ENCODE data around the gene CBX7.

- TF ChIP-seq FOXP2 (optimal IDR thresholded peaks at IDR 0.05; ENCODE audit: control extremely low read depth, extremely low read length, insufficient read depth) (no peak), EZH2 (IDR thresholded peaks at IDR 0.05) (no peak), POLR2AphosphoS5 (IDR thresholded peaks at IDR 0.05; ENCODE audit: borderline replicate concordance, low read depth, low read length) (no peak)
Observed at GRCh38 chr22:39176714-39177455, 24.4 kb upstream of the CBX7 start.
